ENCODE data around the gene DNM3.

GRCh38 chr1:172212124-172212523 lies 370.8 kb downstream of the DNM3 start:
- TF ChIP-seq CTCF (IDR thresholded peaks at IDR 0.05; ENCODE audit: low read length), result no peak
- no peak for TF ChIP-seq EZH2 (IDR thresholded peaks at IDR 0.05; ENCODE audit: borderline replicate concordance, low read length)

Measured in OCI-LY1 (cell line).